A549 (cell line): ENCODE measurements around the gene SLC1A2.

Source experiments
- CEBPB ChIP-seq, 2 experiments: fragments of >200 bp in 1 of 2; sonication (Bioruptor Twin) in 1 of 2; formaldehyde crosslinking in 1 of 2; IDR thresholded peaks; 2 replicates each; pipeline ENCODE4 v1.6.1; 2012 to 2016
- CTCF ChIP-seq: fragments of >200 bp; sonication (Bioruptor Twin); formaldehyde crosslinking; IDR thresholded peaks from 3 replicates; pipeline ENCODE4 v1.5.1; 2016
- EHF ChIP-seq: fragments of 250-450 bp; sonication (Bioruptor Pico); IDR thresholded peaks from 2 replicates; pipeline ENCODE4 v1.5.0; 2020; ENCODE audit warnings: mild to moderate bottlenecking
- POLR2A ChIP-seq: IDR thresholded peaks from 2 replicates; pipeline ENCODE4 v1.6.1; 2012; ENCODE audit warnings: mild to moderate bottlenecking, low read length
- RAD21 ChIP-seq, 2 experiments: fragments of >200 bp in 1 of 2; sonication (Bioruptor Twin) in 1 of 2; formaldehyde crosslinking in 1 of 2; IDR thresholded peaks in 1 of 2; conservative IDR thresholded peaks in 1 of 2; 2 replicates in 1 of 2; 3 replicates in 1 of 2; pipeline ENCODE4 v1.6.1; 2012 to 2018; ENCODE audit warnings: inconsistent platforms in 1 of 2
- ZC3H11A ChIP-seq: fragments of 450-650 bp; IDR thresholded peaks from 2 replicates; pipeline ENCODE4 v1.6.1; 2014; ENCODE audit warnings: antibody characterized with exemption, mild to moderate bottlenecking
- TF ChIP-seq, protein P1 (sequence below): IDR thresholded peaks from 2 replicates; pipeline ENCODE4 v1.6.1; 2012

- TF ChIP-seq RAD21 (conservative IDR thresholded peaks at IDR 0.05 in 1 of 2, IDR thresholded peaks at IDR 0.05 in 1 of 2) = no peak
- no peak for TF ChIP-seq CTCF
- no peak for TF ChIP-seq ZC3H11A
- TF ChIP-seq, protein P1, sequence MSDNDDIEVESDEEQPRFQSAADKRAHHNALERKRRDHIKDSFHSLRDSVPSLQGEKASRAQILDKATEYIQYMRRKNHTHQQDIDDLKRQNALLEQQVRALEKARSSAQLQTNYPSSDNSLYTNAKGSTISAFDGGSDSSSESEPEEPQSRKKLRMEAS = no peak
- no peak for TF ChIP-seq CEBPB (IDR thresholded peaks at IDR 0.05)
- TF ChIP-seq POLR2A = no peak
- no peak for TF ChIP-seq EHF (CRISPR knock-in tag)
Observed at GRCh38 chr11:35322318-35322979, 96.9 kb downstream of the SLC1A2 start.
